ENCODE results near the gene LRRC27. TPM values are rescaled to one million over a fixed set of nuclear protein-coding genes. Genes with fewer than 3 reads are reported as not detected.

Gene LRRC27
- total RNA-seq, 2 experiments from 2014 or later: 13.0 to 17.3 TPM

DNA sequence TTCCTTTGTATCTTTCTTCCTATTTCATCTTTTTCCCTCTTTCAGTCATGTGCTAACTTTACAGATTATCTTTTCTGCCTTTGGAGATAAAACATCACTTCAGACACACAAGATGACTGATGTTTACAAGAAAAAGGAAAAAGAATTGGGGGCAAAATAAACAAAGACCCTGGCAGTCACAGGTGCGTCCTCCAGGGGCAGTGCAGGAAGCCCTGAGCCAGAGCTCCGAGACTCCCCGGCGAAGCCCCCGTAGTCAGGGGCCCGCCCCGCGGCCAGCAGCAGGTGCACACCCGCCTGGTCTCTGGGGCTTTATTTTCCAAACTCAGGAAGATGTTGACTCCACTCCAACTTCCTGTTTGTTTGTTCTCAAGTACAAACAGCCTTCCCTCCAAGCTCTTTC lies 34.5 kb upstream of the LRRC27 start:
- Histone ChIP-seq H3K4me2 (ENCODE audit: low read length) (no peak overlapping the region), H3K9me3 (ENCODE audit: low read length) (no peaks in the 10 kb centered on the region), H4K20me1 (ENCODE audit: insufficient read depth, low read length) (no peaks in the 10 kb centered on the region), H3K4me1 (ENCODE audit: insufficient read depth, low read length, poor library complexity, severe bottlenecking) (no peaks in the 10 kb centered on the region), H2AFZ (ENCODE audit: low read length) (no peak overlapping the region), H3K9me2 (ENCODE audit: insufficient read depth, low read length) (no peaks in the 10 kb centered on the region), H3K27ac (ENCODE audit: low read depth, low read length, poor library complexity, severe bottlenecking) (no peak overlapping the region), H3K36me3 (ENCODE audit: insufficient read depth, low read length) (no peaks in the 10 kb centered on the region), H3K79me2 (ENCODE audit: insufficient read depth, low read depth, low read length) (no peaks in the 10 kb centered on the region), H3K4me3 (ENCODE audit: low read depth, low read length, poor library complexity, severe bottlenecking) (no peak overlapping the region)
- 0 out of 2 replicates have a peak, but pooled peaks have one; percentile 35 for TF ChIP-seq CTCF (conservative IDR thresholded peaks at IDR 0.05; ENCODE audit: low read length)
- TF ChIP-seq EZH2phosphoT487 (IDR thresholded peaks at IDR 0.05; ENCODE audit: borderline replicate concordance, low read depth, low read length): no peak
- no TSS peak for BruUV-seq (replicated peaks)
- peak; percentile 31 for DNase-seq (ENCODE audit: low spot score)
- CTCF ChIA-PET (ENCODE audit: unreplicated experiment): no interaction called here
- intact Hi-C loops (cut with micrococcal nuclease; ENCODE audit: unreplicated experiment): no loop called here
- POLR2A ChIA-PET: no interaction called here

GRCh38 chr10:132298038-132298881 lies 33.7 kb upstream of the LRRC27 start:
- H3K4me1 ChIP-seq (ENCODE audit: insufficient read depth, low read length, poor library complexity, severe bottlenecking): no peaks in the 10 kb centered on the region
- ChIA-PET CTCF (ENCODE audit: unreplicated experiment) (interaction anchor here (0.5 kb wide), 1 partner anchor 295 kb away, joined by 3 read pairs; no protein-coding TSS in a partner anchor), POLR2A (interaction anchor here (0.7 kb wide), 1 partner anchor 41 kb away, joined by 5 read pairs; no protein-coding TSS in a partner anchor)
- DNase-seq (ENCODE audit: low spot score): no peak
- H3K4me2 ChIP-seq (ENCODE audit: low read length): no peak overlapping the region
- TF ChIP-seq CTCF (conservative IDR thresholded peaks at IDR 0.05; ENCODE audit: low read length) (no peak), EZH2phosphoT487 (IDR thresholded peaks at IDR 0.05; ENCODE audit: borderline replicate concordance, low read depth, low read length) (no peak)
- H3K36me3 ChIP-seq (ENCODE audit: insufficient read depth, low read length): no peaks in the 10 kb centered on the region
- no peaks in the 10 kb centered on the region for H3K9me2 ChIP-seq (ENCODE audit: insufficient read depth, low read length)
- no TSS peak for BruUV-seq (replicated peaks)
- no peaks in the 10 kb centered on the region for H4K20me1 ChIP-seq (ENCODE audit: insufficient read depth, low read length)
- H3K79me2 ChIP-seq (ENCODE audit: insufficient read depth, low read depth, low read length): no peaks in the 10 kb centered on the region
- intact Hi-C loops (cut with micrococcal nuclease; ENCODE audit: unreplicated experiment): no loop called here
- H3K27ac ChIP-seq (ENCODE audit: low read depth, low read length, poor library complexity, severe bottlenecking): no peak overlapping the region
- no peak overlapping the region for H3K4me3 ChIP-seq (ENCODE audit: low read depth, low read length, poor library complexity, severe bottlenecking)
- H3K9me3 ChIP-seq (ENCODE audit: low read length): no peaks in the 10 kb centered on the region
- no peak overlapping the region for H2AFZ ChIP-seq (ENCODE audit: low read length)
